ENCODE measurements around the gene PLCL1.

DNA sequence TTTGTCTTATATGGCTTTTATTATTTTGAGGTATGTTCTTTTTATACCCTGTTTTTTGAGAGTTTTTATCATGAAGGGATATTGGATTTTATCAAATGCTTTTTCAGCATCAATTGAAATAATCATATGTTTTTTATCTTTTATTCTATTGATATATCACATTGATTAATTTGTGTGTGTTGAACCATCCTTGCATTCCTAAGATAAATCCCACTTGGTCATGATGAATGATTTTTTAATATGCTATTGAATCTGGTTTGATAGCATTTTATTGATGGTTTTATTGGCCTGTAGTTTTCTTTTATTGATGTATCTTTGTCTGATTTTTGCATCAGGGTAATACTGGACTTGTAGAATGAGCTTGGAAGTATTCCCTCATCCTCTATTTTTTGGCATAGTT lies 160.3 kb downstream of the PLCL1 start:
- TF ChIP-seq ELF4 (CRISPR knock-in tag; IDR thresholded peaks at IDR 0.05; ENCODE audit: low read depth) (no peak), ATF1 (CRISPR knock-in tag; IDR thresholded peaks at IDR 0.05) (no peak), RELA (CRISPR knock-in tag; IDR thresholded peaks at IDR 0.05; ENCODE audit: borderline replicate concordance) (no peak)
- TF ChIP-seq, protein P1, sequence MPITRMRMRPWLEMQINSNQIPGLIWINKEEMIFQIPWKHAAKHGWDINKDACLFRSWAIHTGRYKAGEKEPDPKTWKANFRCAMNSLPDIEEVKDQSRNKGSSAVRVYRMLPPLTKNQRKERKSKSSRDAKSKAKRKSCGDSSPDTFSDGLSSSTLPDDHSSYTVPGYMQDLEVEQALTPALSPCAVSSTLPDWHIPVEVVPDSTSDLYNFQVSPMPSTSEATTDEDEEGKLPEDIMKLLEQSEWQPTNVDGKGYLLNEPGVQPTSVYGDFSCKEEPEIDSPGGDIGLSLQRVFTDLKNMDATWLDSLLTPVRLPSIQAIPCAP (CRISPR knock-in tag; IDR thresholded peaks at IDR 0.05) = no peak
- TF ChIP-seq, protein P2, sequence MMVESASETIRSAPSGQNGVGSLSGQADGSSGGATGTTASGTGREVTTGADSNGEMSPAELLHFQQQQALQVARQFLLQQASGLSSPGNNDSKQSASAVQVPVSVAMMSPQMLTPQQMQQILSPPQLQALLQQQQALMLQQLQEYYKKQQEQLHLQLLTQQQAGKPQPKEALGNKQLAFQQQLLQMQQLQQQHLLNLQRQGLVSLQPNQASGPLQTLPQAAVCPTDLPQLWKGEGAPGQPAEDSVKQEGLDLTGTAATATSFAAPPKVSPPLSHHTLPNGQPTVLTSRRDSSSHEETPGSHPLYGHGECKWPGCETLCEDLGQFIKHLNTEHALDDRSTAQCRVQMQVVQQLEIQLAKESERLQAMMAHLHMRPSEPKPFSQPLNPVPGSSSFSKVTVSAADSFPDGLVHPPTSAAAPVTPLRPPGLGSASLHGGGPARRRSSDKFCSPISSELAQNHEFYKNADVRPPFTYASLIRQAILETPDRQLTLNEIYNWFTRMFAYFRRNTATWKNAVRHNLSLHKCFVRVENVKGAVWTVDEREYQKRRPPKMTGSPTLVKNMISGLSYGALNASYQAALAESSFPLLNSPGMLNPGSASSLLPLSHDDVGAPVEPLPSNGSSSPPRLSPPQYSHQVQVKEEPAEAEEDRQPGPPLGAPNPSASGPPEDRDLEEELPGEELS (CRISPR knock-in tag; IDR thresholded peaks at IDR 0.05) = no peak
- TF ChIP-seq, protein P3, sequence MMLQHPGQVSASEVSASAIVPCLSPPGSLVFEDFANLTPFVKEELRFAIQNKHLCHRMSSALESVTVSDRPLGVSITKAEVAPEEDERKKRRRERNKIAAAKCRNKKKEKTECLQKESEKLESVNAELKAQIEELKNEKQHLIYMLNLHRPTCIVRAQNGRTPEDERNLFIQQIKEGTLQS (CRISPR knock-in tag; conservative IDR thresholded peaks at IDR 0.05) = no peak
- TF ChIP-seq, protein P4, sequence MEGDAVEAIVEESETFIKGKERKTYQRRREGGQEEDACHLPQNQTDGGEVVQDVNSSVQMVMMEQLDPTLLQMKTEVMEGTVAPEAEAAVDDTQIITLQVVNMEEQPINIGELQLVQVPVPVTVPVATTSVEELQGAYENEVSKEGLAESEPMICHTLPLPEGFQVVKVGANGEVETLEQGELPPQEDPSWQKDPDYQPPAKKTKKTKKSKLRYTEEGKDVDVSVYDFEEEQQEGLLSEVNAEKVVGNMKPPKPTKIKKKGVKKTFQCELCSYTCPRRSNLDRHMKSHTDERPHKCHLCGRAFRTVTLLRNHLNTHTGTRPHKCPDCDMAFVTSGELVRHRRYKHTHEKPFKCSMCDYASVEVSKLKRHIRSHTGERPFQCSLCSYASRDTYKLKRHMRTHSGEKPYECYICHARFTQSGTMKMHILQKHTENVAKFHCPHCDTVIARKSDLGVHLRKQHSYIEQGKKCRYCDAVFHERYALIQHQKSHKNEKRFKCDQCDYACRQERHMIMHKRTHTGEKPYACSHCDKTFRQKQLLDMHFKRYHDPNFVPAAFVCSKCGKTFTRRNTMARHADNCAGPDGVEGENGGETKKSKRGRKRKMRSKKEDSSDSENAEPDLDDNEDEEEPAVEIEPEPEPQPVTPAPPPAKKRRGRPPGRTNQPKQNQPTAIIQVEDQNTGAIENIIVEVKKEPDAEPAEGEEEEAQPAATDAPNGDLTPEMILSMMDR (IDR thresholded peaks at IDR 0.05) = no peak

Data from WTC11 (cell line).